ENCODE measurements around the gene RARRES2. TPM values are rescaled to one million over a fixed set of nuclear protein-coding genes. Genes with fewer than 3 reads are reported as not detected.

Gene RARRES2
- polyA plus RNA-seq, 1 donor (not counting 4 experiments of a cell fraction or from before 2014, with no cell fraction given) = not detected

- no peaks in the 10 kb centered on the region for H3K9me1 ChIP-seq (ENCODE audit: control insufficient read depth, extremely low read depth, insufficient read depth, low read length)
- H2AFZ ChIP-seq (ENCODE audit: control insufficient read depth, low read length) = no peak overlapping the region
- DNase-seq (ENCODE audit: low read depth, low spot score) = no peak
- FAIRE-seq = no peak
- dilution Hi-C loops (cut with MboI; ENCODE audit: extremely low pct_ligation_motif_present, low sequenced_read_pairs) = no loop called here
- H3K79me2 ChIP-seq (ENCODE audit: control insufficient read depth, insufficient read depth, low read length) = no peaks in the 10 kb centered on the region
- no peak overlapping the region for H3K4me2 ChIP-seq (ENCODE audit: control insufficient read depth, extremely low read depth, insufficient read depth, low read depth, low read length)
- no peak overlapping the region for H3K9ac ChIP-seq (ENCODE audit: control insufficient read depth, extremely low read depth, insufficient read depth, low read length)
- H3K27ac ChIP-seq (ENCODE audit: control insufficient read depth, insufficient read depth, low read length) = no peak overlapping the region
- no peaks in the 10 kb centered on the region for H3K36me3 ChIP-seq (ENCODE audit: control insufficient read depth in 2 of 2, extremely low read depth in 1 of 2, insufficient read depth in 2 of 2, low read length in 2 of 2)
- peak; percentile 84 for TF ChIP-seq EZH2 (IDR thresholded peaks at IDR 0.05; ENCODE audit: low read length)
- TF ChIP-seq, protein P1, sequence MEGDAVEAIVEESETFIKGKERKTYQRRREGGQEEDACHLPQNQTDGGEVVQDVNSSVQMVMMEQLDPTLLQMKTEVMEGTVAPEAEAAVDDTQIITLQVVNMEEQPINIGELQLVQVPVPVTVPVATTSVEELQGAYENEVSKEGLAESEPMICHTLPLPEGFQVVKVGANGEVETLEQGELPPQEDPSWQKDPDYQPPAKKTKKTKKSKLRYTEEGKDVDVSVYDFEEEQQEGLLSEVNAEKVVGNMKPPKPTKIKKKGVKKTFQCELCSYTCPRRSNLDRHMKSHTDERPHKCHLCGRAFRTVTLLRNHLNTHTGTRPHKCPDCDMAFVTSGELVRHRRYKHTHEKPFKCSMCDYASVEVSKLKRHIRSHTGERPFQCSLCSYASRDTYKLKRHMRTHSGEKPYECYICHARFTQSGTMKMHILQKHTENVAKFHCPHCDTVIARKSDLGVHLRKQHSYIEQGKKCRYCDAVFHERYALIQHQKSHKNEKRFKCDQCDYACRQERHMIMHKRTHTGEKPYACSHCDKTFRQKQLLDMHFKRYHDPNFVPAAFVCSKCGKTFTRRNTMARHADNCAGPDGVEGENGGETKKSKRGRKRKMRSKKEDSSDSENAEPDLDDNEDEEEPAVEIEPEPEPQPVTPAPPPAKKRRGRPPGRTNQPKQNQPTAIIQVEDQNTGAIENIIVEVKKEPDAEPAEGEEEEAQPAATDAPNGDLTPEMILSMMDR (optimal IDR thresholded peaks at IDR 0.05 in 1 of 3, IDR thresholded peaks at IDR 0.05 in 1 of 3, conservative IDR thresholded peaks at IDR 0.05 in 1 of 3; ENCODE audit: extremely low read depth in 1 of 3, insufficient read depth in 2 of 3, low read length in 3 of 3) = no peak
- peaks cover 47% of the 10 kb centered on the region for H3K27me3 ChIP-seq (ENCODE audit: control insufficient read depth, extremely low read depth, insufficient read depth, low read length)
- H3K9me3 ChIP-seq (ENCODE audit: control insufficient read depth, low read depth, low read length) = no peaks in the 10 kb centered on the region
- no peak overlapping the region for H3K4me3 ChIP-seq (ENCODE audit: control insufficient read depth in 2 of 3, extremely low read depth in 1 of 3, insufficient read depth in 2 of 3, low read depth in 1 of 3, low read length in 3 of 3)
- H3K4me1 ChIP-seq (ENCODE audit: control insufficient read depth, extremely low read depth, insufficient read depth, low read length) = no peaks in the 10 kb centered on the region
- no peaks in the 10 kb centered on the region for H4K20me1 ChIP-seq (ENCODE audit: control insufficient read depth, extremely low read depth, insufficient read depth, low read length)
Observed at GRCh38 chr7:150340024-150340749, 1.2 kb downstream of the RARRES2 start.

- Histone ChIP-seq H3K4me2 (ENCODE audit: control insufficient read depth, extremely low read depth, insufficient read depth, low read depth, low read length) (no peak overlapping the region), H2AFZ (ENCODE audit: control insufficient read depth, low read length) (no peak overlapping the region), H3K9ac (ENCODE audit: control insufficient read depth, extremely low read depth, insufficient read depth, low read length) (no peak overlapping the region), H3K79me2 (ENCODE audit: control insufficient read depth, insufficient read depth, low read length) (no peaks in the 10 kb centered on the region), H3K4me3 (ENCODE audit: control insufficient read depth in 2 of 3, extremely low read depth in 1 of 3, insufficient read depth in 2 of 3, low read depth in 1 of 3, low read length in 3 of 3) (no peak overlapping the region), H4K20me1 (ENCODE audit: control insufficient read depth, extremely low read depth, insufficient read depth, low read length) (no peaks in the 10 kb centered on the region), H3K36me3 (ENCODE audit: control insufficient read depth in 2 of 2, extremely low read depth in 1 of 2, insufficient read depth in 2 of 2, low read length in 2 of 2) (no peaks in the 10 kb centered on the region), H3K27me3 (ENCODE audit: control insufficient read depth, extremely low read depth, insufficient read depth, low read length) (peaks cover 47% of the 10 kb centered on the region), H3K27ac (ENCODE audit: control insufficient read depth, insufficient read depth, low read length) (no peak overlapping the region), H3K4me1 (ENCODE audit: control insufficient read depth, extremely low read depth, insufficient read depth, low read length) (no peaks in the 10 kb centered on the region), H3K9me1 (ENCODE audit: control insufficient read depth, extremely low read depth, insufficient read depth, low read length) (no peaks in the 10 kb centered on the region), H3K9me3 (ENCODE audit: control insufficient read depth, low read depth, low read length) (no peaks in the 10 kb centered on the region)
- DNase-seq (ENCODE audit: low read depth, low spot score) = no peak
- dilution Hi-C loops (cut with MboI; ENCODE audit: extremely low pct_ligation_motif_present, low sequenced_read_pairs) = no loop called here
- no peak for FAIRE-seq
- no peak for TF ChIP-seq EZH2 (IDR thresholded peaks at IDR 0.05; ENCODE audit: low read length)
- TF ChIP-seq, protein P1 (optimal IDR thresholded peaks at IDR 0.05 in 1 of 3, IDR thresholded peaks at IDR 0.05 in 1 of 3, conservative IDR thresholded peaks at IDR 0.05 in 1 of 3; ENCODE audit: extremely low read depth in 1 of 3, insufficient read depth in 2 of 3, low read length in 3 of 3) = no peak
Observed at GRCh38 chr7:150339409-150339809, 2.0 kb downstream of the RARRES2 start.
